Osteoblast (primary cell): ENCODE data around the gene SLCO6A1. TPM values are rescaled to one million over a fixed set of nuclear protein-coding genes. Genes with fewer than 3 reads are reported as not detected.

Source experiments
- DNase-seq: peaks from one replicate; pipeline ENCODE4 v3.0.0; 2011; ENCODE audit warnings: low spot score, mixed read lengths; ENCODE audit not compliant: insufficient read length; ENCODE audit errors: missing footprints
- H2AFZ ChIP-seq: 2 replicates; pipeline ENCODE4 v1.6.0; 2011; ENCODE audit warnings: mild to moderate bottlenecking, low read length
- H3K27ac ChIP-seq: 2 replicates; pipeline ENCODE4 v1.5.1; 2011; ENCODE audit warnings: mild to moderate bottlenecking, low read depth, low read length, moderate library complexity
- H3K27me3 ChIP-seq: 2 replicates; pipeline ENCODE4 v1.6.0; 2012; ENCODE audit warnings: mild to moderate bottlenecking, control low read depth, inconsistent platforms, low read length, moderate library complexity; ENCODE audit not compliant: insufficient read depth
- H3K36me3 ChIP-seq: 2 replicates; pipeline ENCODE4 v1.5.1; 2011; ENCODE audit warnings: mild to moderate bottlenecking, low read length, control low read depth, moderate library complexity; ENCODE audit not compliant: insufficient read depth
- H3K4me1 ChIP-seq: 2 replicates; pipeline ENCODE4 v1.5.1; 2011; ENCODE audit warnings: mild to moderate bottlenecking, low read length, control low read depth, moderate library complexity; ENCODE audit not compliant: insufficient read depth
- H3K4me2 ChIP-seq: 2 replicates; pipeline ENCODE4 v1.6.0; 2011; ENCODE audit warnings: mild to moderate bottlenecking, low read length; ENCODE audit not compliant: insufficient read depth
- H3K4me3 ChIP-seq: fragments of 200-600 bp; sonication (generic); 3 replicates; pipeline ENCODE4 v1.5.1; 2012; ENCODE audit warnings: mild to moderate bottlenecking, low read length, inconsistent platforms; ENCODE audit not compliant: insufficient read depth
- H3K79me2 ChIP-seq: 2 replicates; pipeline ENCODE4 v1.6.0; 2012; ENCODE audit warnings: mild to moderate bottlenecking, low read length, control low read depth, inconsistent platforms; ENCODE audit not compliant: insufficient read depth
- H3K9me3 ChIP-seq: 2 replicates; pipeline ENCODE4 v1.5.1; 2011; ENCODE audit warnings: low read depth, low read length, control low read depth
- H4K20me1 ChIP-seq: 2 replicates; pipeline ENCODE4 v1.6.0; 2012; ENCODE audit warnings: mild to moderate bottlenecking, low read length, control low read depth; ENCODE audit not compliant: insufficient read depth
- total RNA-seq: library from RNA; depleted of rRNA; stranded (reverse); fragments of >200 nt; gene quantifications from 2 replicates; pipeline ENCODE4 v1.2.3, GENCODE V29; 2012
- TF ChIP-seq, protein P1 (sequence below): IDR thresholded peaks from 2 replicates; pipeline ENCODE4 v1.5.1; 2011; ENCODE audit warnings: mild to moderate bottlenecking, low read depth, low read length, moderate library complexity; ENCODE audit errors: extremely low read depth

SLCO6A1 gene
- total RNA-seq, 1 donor = not detected

DNA sequence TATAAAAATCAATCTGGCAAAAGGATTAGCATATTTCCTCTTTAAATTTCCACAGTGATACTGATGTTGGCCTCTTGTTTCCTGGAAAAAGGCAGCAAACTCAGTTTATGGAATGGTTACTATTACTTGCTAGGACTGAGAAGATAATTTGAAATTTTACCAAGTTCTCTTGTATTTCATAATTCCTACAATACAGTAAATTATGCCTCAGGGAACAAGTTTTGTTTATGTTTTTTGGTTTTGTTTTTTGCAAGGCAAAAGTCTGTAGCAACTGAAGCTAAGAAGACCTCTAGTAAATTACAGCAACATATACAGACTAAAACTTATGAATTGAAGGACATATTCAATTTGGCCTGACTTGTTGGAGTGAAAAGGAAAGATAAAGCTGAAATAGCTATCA is 30.2 kb upstream of the SLCO6A1 start:
- no peaks in the 10 kb centered on the region for H4K20me1 ChIP-seq
- H3K4me3 ChIP-seq = peak overlapping the region; percentile 33
- H3K27ac ChIP-seq = no peak overlapping the region
- no peaks in the 10 kb centered on the region for H3K79me2 ChIP-seq
- no peak for DNase-seq
- H3K4me2 ChIP-seq = peak overlapping the region; percentile 44
- H3K27me3 ChIP-seq = no peaks in the 10 kb centered on the region
- H3K4me1 ChIP-seq = peaks cover 20% of the 10 kb centered on the region
- H3K36me3 ChIP-seq = no peaks in the 10 kb centered on the region
- H3K9me3 ChIP-seq = no peaks in the 10 kb centered on the region
- TF ChIP-seq, protein P1, sequence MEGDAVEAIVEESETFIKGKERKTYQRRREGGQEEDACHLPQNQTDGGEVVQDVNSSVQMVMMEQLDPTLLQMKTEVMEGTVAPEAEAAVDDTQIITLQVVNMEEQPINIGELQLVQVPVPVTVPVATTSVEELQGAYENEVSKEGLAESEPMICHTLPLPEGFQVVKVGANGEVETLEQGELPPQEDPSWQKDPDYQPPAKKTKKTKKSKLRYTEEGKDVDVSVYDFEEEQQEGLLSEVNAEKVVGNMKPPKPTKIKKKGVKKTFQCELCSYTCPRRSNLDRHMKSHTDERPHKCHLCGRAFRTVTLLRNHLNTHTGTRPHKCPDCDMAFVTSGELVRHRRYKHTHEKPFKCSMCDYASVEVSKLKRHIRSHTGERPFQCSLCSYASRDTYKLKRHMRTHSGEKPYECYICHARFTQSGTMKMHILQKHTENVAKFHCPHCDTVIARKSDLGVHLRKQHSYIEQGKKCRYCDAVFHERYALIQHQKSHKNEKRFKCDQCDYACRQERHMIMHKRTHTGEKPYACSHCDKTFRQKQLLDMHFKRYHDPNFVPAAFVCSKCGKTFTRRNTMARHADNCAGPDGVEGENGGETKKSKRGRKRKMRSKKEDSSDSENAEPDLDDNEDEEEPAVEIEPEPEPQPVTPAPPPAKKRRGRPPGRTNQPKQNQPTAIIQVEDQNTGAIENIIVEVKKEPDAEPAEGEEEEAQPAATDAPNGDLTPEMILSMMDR = no peak
- no peak overlapping the region for H2AFZ ChIP-seq

DNA sequence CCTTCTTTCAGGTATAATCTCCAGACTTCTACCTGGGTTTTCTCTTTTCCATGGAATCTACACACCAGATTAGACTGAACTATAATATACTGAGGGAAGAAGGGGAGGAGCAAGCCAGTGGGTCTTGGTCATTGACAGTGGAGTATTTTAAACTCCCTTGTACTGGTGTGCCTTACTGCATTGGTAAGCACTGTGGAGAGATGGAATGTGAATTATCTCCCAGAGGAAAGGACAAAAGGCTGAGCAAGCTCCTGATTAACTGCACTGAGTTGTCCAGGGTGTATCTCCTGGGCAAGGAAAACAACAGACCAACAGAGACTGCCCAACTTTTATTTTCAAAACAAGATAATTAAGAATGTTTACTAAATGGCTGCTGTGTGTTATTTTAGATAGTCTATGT is 29.8 kb upstream of the SLCO6A1 start:
- Histone ChIP-seq H3K4me3 (no peak overlapping the region), H3K4me2 (peak overlapping the region; percentile 44), H3K27me3 (no peaks in the 10 kb centered on the region), H3K4me1 (peaks cover 20% of the 10 kb centered on the region), H3K9me3 (no peaks in the 10 kb centered on the region), H3K27ac (no peak overlapping the region), H4K20me1 (no peaks in the 10 kb centered on the region), H3K79me2 (no peaks in the 10 kb centered on the region), H3K36me3 (no peaks in the 10 kb centered on the region), H2AFZ (no peak overlapping the region)
- no peak for DNase-seq
- TF ChIP-seq, protein P1 = no peak

DNA sequence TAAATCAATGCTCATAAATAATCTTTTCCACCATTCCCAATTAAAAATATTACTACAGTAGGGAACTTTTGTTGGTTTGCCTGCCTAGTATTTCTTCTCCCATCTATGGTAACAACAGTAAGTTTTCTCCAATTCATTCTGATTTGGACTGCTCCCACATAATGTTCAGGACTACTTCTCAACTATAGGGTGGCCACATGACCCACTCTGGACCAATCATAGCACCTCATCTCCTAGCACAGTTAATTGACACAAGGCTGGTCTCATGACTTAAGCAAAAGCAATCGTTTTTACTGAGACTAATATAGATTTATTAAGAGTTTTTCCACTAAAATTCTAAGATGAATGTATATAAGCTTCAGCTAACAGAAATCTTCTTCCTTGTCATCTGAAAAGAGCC is 28.7 kb upstream of the SLCO6A1 start:
- Histone ChIP-seq H3K4me3 (no peak overlapping the region), H3K79me2 (no peaks in the 10 kb centered on the region), H4K20me1 (no peaks in the 10 kb centered on the region), H2AFZ (no peak overlapping the region), H3K27ac (no peak overlapping the region), H3K4me1 (peaks cover 17% of the 10 kb centered on the region), H3K36me3 (no peaks in the 10 kb centered on the region), H3K27me3 (no peaks in the 10 kb centered on the region), H3K4me2 (no peak overlapping the region), H3K9me3 (no peaks in the 10 kb centered on the region)
- DNase-seq = no peak
- TF ChIP-seq, protein P1 = no peak

DNA sequence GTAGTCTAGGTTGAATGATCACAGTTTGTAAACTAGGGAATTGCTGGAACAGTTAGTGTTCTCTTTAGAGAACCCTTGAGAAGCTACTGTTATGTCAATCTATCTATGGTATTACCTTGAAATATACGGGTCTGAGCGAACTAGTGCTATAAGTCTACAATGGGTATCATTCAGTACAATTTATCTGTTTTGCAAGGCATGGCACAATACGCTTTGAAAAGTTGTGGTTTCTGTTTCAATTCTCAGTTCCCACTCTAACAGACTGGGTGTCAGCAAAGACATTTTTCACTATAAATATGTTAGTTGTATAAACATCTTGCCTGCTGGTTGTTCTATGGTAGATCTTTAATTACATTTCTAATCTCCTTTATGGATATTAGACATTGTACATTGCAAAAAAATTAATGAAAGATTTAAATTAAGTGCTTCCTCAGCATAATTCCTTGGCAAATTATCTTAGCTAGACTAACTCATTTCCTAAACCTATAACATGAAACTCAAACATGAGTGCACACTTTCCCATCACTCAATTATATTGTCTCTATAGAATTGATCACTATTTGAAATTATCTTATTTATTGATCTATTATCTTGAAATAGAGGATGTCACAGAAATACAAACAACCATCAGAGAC is 24.9 kb upstream of the SLCO6A1 start:
- H4K20me1 ChIP-seq = no peaks in the 10 kb centered on the region
- H3K27ac ChIP-seq = no peak overlapping the region
- no peaks in the 10 kb centered on the region for H3K36me3 ChIP-seq
- H3K4me3 ChIP-seq = no peak overlapping the region
- no peaks in the 10 kb centered on the region for H3K9me3 ChIP-seq
- peaks cover 1% of the 10 kb centered on the region for H3K4me1 ChIP-seq
- H2AFZ ChIP-seq = no peak overlapping the region
- no peaks in the 10 kb centered on the region for H3K27me3 ChIP-seq
- no peak for DNase-seq
- no peak overlapping the region for H3K4me2 ChIP-seq
- TF ChIP-seq, protein P1 = no peak
- H3K79me2 ChIP-seq = no peaks in the 10 kb centered on the region
